WTC11 (cell line): ENCODE measurements around the gene GUCY1B1.

Experiments
- TF ChIP-seq, protein P1 (sequence below): sonication (generic); formaldehyde crosslinking; IDR thresholded peaks from 2 replicates; pipeline ENCODE4 v1.8.1; 2022; ENCODE audit warnings: mild to moderate bottlenecking, moderate library complexity, missing genetic modification reagents
- TF ChIP-seq, protein P2 (sequence below): sonication (generic); formaldehyde crosslinking; conservative IDR thresholded peaks from 2 replicates; pipeline ENCODE4 v1.8.1; 2023; ENCODE audit warnings: mild to moderate bottlenecking, low read depth, missing genetic modification reagents, moderate library complexity

GRCh38 chr4:155794589-155795236 is 35.9 kb downstream of the GUCY1B1 start:
- TF ChIP-seq, protein P1, sequence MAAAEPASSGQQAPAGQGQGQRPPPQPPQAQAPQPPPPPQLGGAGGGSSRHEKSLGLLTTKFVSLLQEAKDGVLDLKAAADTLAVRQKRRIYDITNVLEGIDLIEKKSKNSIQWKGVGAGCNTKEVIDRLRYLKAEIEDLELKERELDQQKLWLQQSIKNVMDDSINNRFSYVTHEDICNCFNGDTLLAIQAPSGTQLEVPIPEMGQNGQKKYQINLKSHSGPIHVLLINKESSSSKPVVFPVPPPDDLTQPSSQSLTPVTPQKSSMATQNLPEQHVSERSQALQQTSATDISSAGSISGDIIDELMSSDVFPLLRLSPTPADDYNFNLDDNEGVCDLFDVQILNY (CRISPR knock-in tag) = no peak
- TF ChIP-seq, protein P2, sequence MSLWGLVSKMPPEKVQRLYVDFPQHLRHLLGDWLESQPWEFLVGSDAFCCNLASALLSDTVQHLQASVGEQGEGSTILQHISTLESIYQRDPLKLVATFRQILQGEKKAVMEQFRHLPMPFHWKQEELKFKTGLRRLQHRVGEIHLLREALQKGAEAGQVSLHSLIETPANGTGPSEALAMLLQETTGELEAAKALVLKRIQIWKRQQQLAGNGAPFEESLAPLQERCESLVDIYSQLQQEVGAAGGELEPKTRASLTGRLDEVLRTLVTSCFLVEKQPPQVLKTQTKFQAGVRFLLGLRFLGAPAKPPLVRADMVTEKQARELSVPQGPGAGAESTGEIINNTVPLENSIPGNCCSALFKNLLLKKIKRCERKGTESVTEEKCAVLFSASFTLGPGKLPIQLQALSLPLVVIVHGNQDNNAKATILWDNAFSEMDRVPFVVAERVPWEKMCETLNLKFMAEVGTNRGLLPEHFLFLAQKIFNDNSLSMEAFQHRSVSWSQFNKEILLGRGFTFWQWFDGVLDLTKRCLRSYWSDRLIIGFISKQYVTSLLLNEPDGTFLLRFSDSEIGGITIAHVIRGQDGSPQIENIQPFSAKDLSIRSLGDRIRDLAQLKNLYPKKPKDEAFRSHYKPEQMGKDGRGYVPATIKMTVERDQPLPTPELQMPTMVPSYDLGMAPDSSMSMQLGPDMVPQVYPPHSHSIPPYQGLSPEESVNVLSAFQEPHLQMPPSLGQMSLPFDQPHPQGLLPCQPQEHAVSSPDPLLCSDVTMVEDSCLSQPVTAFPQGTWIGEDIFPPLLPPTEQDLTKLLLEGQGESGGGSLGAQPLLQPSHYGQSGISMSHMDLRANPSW (CRISPR knock-in tag) = no peak
